Activated T-cell treated with anti-CD3 and anti-CD28 coated beads, Interleukin-2, amount 50 U/mL, for 1 hour (primary cell): ENCODE measurements around the gene SNRPA1.

Experiments
- DNase-seq: peaks from one replicate; pipeline ENCODE4 v3.0.0-alpha.2; 2020

Gene SNRPA1

DNA sequence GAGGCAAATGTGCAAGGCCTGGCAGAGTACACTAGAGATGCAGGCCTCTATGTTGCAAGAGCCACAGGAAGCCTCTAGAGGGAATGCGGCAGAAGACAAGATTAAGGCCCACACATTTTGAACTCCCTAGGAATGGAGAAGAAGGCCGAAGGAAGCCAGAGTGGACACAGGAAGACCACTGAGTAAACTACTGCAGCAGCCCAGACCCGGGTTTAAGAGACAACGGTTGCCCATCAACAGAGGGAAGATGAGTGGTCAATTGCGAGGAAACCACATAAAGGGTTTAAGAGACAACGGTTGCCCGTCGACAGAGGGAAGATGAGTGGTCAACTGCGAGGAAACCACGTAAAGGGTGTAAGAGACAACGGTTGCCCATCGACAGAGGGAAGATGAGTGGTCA lies 57.8 kb downstream of the SNRPA1 start:
- DNase-seq: no peak

DNA sequence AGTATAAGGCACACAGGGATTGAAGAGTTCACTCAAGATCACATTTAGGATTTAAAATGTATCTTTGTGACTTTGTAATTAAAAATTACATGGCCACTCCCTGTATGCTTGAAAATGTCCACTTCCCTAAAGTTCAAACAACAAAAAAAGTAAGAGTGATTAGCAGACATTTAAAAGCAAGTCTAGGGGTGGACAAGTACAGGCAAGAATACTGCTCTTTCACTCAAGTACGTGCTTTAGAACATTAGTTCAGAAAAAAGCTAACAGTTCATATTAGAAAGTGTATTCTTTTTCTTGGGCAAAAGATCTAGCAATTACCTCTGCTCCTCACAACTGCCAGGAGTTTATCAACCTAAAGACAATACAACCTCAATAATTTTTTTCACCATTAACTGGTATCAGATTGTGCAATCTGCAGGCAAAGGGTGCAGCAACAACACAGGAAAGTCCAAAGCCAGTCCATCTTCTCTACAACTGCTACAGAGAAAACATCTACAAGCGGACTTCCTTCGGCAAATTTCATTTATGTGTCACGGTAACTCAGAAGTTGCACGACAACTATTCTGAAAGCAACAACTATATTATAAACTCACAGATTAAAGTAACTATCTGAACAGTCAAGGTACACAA lies 61.3 kb downstream of the SNRPA1 start:
- DNase-seq: no peak

DNA sequence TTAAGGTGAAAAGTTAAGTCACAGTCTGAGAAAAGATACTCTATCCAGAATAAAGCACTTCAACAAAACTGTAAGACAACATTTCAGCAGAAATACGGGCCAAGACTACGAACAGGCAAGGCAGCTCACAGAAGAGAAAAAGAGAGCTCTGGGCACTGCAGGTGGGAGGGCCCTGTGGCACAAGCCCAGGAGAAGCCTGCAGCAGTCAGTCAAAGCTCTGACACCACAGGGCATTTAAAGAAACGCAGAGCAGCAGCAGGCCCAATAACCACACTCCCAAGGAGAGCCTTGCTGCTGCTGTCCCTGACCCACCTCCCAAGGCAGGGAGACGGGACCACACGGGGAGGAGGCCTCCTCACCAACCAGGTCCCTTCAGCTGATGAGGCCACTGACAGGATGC lies 62.4 kb downstream of the SNRPA1 start:
- no peak for DNase-seq
